Urothelium cell line (cell line): ENCODE measurements around the gene TASOR2.
A peak's percentile ranks its signal among the peaks of the same experiment; 100 is the strongest.

Experiments used
- DNase-seq: peaks from one replicate; pipeline ENCODE4 v3.0.0; 2011; ENCODE audit warnings: low spot score, mixed read lengths
- FAIRE-seq: peaks from 2 replicates; lab custom pipeline; 2011; peaks lifted over from hg19 to GRCh38; lab: Jason Lieb, UNC

Gene TASOR2

GRCh38 chr10:5656737-5657579 is 27.7 kb upstream of the TASOR2 start:
- DNase-seq: no peak

GRCh38 chr10:5658871-5659618 is 25.6 kb upstream of the TASOR2 start:
- FAIRE-seq (no peak), DNase-seq (no peak)

More at GRCh38 chr10:5656737-5657579, 27.7 kb upstream of the TASOR2 start:
- FAIRE-seq: no peak

DNA sequence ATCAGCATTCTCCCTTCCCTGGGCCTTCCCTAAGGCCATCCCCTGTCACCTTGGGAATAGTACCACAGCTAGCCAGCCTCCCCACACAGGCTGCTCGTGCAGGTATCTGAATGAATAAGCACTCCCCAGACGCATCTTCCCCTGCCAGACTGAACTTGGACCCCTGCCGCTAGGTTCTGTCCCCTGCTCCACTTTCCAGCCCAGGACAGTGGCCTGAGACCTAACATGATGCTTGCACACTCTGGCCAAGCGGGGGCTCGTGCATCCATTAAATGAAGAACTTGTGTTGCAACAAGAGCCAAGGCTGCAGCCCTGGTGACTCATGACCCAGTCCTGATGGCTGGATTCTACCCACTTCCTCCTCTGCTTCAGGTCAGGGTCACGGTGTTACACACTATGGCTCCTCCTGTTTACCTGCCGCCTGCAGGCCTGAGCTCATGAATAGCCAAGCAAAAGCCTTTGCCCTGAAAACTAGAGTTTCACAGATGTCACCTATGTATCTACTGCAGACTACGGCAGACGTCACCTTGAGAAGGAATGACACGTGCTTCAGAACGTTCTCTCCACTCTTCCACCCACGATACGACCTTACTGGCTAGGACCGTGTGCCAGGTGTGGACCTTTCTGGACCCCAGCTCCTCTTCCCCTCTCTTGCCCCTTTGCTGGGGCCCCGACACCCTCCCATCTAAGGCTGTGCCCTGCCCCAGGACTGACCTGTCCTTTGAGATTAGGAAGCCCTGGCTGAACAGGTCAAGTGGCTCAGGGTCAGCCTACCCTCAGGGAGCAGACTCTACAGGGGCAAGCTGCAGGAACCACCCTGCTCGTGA is 24.7 kb upstream of the TASOR2 start:
- FAIRE-seq (no peak), DNase-seq (peak; percentile 55)

- no peak for FAIRE-seq
- DNase-seq: no peak
Measured at GRCh38 chr10:5661043-5661442, 23.6 kb upstream of the TASOR2 start.

GRCh38 chr10:5662708-5663579 is 21.7 kb upstream of the TASOR2 start:
- no peak for FAIRE-seq
- no peak for DNase-seq

DNA sequence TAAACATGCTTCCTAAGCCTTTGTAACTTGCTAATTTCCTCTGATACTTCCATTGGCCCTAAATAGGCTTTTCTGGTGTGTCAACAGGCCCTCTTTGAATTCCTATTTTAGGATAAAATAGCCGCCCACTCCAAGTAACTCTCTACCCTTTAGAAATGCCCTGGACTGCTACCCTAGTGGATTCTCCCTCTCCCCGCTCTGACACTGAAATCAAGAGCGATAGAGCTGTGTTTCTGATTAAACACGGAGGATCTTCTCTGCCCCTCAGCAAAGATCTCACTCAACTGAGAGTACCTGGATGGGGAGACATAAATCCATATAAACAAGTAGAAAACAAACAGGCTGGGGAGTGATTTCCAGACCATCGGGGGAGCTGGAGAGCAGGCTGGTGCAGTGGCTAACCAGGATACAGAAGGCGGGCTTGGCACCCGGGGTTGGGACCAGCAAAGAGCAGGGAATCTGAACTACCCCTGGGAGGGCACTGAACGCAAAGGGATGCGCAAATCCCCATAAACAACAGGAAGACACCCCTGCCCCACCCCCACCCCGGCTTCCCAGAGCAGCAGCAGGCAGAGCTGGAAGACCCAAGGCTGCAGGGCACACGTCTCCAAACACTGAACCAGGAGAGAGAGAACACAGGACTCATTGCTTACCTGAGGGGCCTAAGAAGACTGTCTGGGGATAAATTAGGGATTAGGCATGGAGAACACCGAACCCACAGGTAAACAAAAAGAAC is 20.8 kb upstream of the TASOR2 start:
- DNase-seq: no peak
- FAIRE-seq: no peak

- DNase-seq: no peak
- FAIRE-seq: no peak
Measured at GRCh38 chr10:5665373-5666007, 19.1 kb upstream of the TASOR2 start.

DNA sequence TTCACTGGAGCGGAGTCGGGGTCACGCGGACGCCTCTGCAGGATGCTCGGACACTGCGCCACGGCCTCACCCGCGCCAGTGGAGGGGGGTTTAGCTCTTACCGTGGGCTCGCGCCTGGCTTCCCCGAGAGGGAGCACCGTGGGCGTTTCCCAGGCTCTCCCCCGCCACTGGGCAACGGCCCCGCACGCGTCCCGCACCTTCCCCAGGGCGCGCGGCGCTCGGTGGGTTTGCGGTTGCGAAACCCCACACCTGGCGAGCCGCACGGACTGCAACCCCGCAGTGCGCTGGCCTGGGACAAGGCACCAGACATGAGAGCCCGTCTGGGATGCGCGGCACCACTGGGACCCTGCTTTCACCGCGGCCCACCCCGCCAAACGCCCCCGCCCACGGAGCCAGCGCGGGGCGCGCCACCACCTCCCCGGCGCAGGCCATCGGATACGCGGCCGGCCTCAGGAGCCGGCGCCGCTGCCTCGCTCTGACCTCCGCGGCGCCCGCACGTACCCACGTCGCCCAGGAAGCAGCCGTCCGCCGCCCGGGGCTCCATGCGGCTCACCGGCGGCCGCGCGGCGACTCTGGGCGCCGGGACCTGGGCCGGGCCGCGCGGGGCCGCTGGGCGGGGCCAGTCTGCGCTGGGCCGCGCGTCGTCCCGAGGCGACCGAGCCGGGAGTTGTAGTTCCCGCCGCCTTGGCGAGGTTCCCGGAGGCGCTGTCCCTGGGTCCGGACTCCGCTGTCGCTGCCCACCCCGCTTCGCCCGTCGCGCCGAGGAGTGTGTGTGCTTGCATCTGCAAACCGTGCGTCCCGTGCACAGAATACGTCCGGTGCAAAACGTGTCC is 18.4 kb upstream of the TASOR2 start, which contains the start of gene ASB13:
TSS of gene ASB13 (minus strand) at position 588 of the 833 bp plus-strand sequence. CDS start at position 544, 44 bp downstream.
- no peak for FAIRE-seq

DNA sequence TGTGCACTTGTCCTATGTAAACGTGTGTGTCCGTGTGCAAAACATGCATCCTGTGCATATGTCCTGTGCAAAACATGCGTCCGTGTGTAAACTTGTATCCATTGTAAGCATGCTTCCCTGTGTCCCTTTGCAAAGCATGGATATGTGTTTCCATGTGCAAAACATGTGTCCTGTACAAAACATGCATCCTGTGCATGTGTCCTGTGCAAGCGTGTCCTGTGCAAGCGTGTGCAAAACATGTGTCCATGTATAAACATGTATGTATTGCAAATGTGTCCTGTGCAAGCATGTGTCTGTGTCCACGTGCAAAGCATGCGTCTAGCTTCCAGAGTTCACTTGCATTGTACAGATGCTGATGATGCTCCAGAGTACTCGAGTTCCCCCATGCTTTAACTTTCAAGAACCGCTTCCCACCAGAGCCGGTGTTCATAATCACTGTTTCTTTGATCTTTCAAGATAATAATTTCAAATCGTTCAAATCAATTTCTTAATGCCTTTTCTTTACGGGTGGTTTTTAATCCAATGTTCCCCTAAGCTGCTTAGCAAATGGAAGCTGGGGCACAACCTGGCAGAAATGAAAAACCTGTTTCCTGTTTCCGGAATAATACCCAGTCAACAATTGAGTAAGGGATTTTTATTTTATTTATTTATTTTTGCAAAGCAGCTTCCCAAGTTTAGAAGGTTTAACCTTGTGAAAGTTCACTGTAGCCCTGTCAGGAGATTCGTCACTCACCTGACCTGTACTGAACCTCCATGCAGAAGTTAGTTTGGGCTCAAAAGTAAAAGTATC is 17.6 kb upstream of the TASOR2 start:
- no peak for FAIRE-seq

More for the DNA sequence above, 18.4 kb upstream of the TASOR2 start, which contains the start of gene ASB13:
- DNase-seq: peak; percentile 88

GRCh38 chr10:5668429-5668828 is 16.2 kb upstream of the TASOR2 start:
- no peak for FAIRE-seq

More for the DNA sequence above, 17.6 kb upstream of the TASOR2 start:
- DNase-seq: no peak

DNA sequence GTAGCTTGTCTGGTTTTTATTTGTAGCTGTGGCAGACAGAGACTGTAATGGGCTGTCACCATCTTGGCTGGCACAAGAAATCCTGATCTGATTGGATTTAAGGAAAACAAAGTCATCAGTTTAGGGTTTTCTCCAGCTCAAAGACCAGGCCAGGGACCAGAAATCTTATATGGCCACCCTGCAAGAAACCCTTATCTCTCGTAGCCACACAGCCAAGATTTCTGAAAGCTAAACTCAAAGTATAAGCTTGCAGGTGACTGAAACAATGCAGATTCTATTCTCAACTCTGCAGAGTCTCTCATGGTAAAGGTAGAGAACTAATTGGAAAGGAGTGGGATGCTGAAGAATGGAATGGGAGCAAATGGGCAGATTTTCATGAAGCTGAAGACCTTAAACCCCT is 15.0 kb upstream of the TASOR2 start:
- DNase-seq: no peak
- FAIRE-seq: no peak

More at GRCh38 chr10:5668429-5668828, 16.2 kb upstream of the TASOR2 start:
- no peak for DNase-seq

GRCh38 chr10:5670662-5671375 is 13.8 kb upstream of the TASOR2 start:
- FAIRE-seq: no peak
- DNase-seq: no peak

DNA sequence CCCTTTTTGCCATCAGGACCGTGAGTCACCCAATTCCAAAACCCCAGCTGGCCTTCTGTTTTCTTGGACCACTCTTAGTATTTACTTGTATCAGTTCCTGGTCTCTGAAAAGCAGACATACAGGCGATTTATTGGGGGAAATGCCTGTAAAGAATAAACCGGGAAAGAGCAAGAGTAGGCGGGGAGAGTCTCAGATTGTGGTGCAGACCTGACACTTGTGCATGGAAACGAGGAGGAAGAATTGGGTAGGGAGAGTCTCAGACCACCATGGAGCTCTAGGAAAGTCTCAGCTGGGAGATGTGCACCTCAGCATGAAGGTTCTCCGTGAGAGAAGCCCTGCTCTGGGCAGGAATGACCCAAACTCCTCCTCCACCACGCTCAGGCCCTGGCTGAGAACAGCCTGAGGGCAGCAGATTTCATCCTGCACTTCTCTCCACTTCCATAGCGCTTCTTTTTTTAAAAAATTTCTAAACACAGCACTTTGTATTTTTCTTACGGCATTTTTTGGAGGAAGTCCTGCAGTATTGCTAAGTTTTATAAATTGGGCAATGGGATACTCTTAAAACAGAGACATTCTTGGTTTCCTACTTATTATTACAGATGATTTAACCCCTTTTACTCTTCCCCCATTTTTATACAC is 6.1 kb upstream of the TASOR2 start:
- DNase-seq (no peak), FAIRE-seq (no peak)

GRCh38 chr10:5679037-5679435 is 5.6 kb upstream of the TASOR2 start:
- FAIRE-seq: no peak
- DNase-seq: no peak

DNA sequence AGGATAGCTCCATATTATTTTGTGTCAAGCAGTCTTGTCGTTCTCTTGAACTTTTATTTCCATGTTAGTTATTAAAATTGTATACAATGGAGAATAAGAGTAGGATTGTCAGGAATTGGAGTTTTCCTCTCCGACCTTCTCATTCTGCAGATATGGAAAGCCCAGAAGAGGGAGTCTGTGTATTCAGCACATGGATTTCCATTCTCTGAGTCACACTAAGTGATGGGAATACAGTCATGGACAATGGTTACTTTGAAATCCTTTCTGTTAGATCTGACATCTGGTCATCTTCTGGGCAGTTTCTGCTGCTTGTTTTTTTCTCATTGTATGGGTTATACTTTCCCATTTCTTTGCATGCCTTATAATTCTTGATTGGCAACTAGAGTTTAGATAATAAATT is 5.0 kb upstream of the TASOR2 start:
- DNase-seq (no peak), FAIRE-seq (no peak)

DNA sequence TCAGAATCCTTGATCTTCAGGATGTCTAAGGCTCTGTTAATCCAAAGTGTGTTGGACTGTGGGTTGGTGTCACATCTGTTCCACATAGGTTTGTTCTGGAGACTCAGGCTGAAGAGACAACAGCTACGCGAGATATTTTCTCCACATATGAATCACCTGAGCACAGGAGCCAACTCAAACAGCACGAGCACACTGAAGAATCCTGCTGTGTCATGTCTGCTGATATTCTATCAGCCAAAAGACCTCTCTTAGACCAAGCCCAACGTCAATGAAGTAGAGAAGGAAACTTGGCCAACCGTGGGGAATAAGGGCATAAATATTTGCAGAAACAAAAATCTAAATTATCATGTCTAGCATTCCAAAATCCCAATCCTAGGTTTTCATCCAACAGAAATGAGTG is 2.7 kb upstream of the TASOR2 start:
- no peak for DNase-seq
- no peak for FAIRE-seq
